ENCODE data around the gene SMCO2.

Gene SMCO2

DNA sequence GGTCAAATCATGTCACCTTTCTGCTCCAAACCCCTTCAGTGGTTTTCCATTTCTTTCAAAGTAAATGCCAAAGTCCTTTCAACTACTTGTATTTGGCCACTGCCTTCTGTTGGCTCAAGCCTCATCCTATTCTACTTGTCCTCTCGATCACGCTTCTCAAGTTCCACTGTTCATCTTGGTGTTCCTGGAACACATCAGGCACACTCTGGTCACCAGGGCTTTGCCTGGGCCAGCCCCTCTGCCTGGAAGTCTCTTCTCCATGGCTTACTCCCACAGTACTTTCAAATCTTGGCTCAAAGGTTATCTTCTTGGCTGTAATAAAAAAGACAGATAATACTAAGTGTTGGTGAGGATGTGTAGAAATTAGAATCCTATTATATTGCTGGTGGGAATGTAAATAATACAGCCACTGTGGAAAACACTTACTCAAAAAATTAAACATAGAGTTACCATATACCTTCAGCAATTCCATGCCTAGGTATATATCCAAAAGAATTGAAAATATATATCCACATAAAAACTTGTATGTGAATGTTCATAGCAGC, 60.2 kb downstream of the SMCO2 start:
- no peak for TF ChIP-seq ZFX (IDR thresholded peaks at IDR 0.05)
- TF ChIP-seq, protein P1, sequence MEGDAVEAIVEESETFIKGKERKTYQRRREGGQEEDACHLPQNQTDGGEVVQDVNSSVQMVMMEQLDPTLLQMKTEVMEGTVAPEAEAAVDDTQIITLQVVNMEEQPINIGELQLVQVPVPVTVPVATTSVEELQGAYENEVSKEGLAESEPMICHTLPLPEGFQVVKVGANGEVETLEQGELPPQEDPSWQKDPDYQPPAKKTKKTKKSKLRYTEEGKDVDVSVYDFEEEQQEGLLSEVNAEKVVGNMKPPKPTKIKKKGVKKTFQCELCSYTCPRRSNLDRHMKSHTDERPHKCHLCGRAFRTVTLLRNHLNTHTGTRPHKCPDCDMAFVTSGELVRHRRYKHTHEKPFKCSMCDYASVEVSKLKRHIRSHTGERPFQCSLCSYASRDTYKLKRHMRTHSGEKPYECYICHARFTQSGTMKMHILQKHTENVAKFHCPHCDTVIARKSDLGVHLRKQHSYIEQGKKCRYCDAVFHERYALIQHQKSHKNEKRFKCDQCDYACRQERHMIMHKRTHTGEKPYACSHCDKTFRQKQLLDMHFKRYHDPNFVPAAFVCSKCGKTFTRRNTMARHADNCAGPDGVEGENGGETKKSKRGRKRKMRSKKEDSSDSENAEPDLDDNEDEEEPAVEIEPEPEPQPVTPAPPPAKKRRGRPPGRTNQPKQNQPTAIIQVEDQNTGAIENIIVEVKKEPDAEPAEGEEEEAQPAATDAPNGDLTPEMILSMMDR (conservative IDR thresholded peaks at IDR 0.05): no peak
- no peak overlapping the region for H3K27ac ChIP-seq

DNA sequence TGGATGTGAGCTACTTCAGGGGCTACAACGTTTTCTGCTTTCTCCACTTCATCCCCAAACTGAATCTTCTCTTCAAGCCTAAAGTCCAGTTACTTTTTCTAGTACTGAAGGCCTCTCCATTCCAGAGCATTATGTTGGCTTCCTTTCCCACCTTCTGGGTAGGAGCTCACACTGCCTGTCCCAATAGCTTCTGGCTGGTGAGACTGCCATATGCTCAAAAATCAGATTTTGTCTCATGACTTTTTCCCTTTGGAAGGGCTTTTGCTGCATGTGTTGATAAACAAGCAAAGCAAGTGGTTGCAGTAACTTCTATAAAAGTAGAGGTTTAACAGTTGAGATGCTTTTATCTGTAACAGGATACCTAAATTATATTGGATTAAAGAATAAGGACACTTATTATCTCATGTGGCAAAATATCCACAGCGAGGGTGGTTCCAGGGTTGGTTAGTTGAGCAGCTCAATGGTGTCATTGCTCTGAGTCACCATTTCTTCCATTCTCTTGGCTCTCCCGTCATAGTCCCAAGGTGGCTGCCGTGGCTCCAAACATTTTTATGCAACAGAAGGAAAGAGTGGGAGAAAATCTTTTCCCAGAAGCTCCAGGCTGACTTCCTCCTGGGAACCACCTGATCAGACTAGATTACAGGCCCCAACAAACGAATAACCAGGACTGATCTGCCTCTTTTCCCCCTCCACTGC, 62.3 kb downstream of the SMCO2 start:
- TF ChIP-seq, protein P1 (conservative IDR thresholded peaks at IDR 0.05): no peak
- no peak for TF ChIP-seq ZFX (IDR thresholded peaks at IDR 0.05)
- no peak overlapping the region for H3K27ac ChIP-seq

DNA sequence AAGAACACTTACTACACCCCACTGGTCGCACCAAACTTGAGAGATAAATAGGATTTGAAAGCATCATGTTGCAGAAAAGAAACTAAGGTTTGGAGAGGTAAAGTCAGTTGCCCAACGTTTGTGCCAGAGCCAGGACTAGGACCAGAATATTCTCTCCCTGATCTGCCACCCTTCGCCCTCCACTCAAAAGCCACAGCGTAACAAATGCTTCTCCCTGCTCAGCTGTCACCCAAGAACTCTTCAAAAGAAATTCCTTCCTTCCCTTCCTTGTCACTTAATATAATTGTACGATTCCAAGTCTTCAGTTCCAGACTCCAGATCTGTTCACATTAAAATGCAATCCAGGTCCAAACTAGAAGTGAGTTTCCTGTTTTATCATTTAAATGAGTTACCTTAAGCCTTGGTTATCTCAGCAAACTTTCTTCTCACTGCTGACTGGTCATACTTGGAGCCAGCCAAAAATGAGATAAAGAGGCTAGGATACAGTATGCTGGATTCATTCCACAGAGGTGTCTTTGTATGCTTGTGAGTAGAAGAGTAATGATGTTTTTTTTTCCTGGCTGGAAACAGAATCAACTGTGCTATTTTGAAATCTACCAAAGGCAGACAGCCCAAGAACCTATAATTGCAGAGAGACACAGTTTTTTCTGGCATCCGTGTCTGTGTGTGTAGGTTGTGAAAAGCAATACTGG, 64.6 kb downstream of the SMCO2 start:
- TF ChIP-seq, protein P1 (conservative IDR thresholded peaks at IDR 0.05): no peak
- no peak for TF ChIP-seq ZFX (IDR thresholded peaks at IDR 0.05)
- H3K27ac ChIP-seq: no peak overlapping the region

DNA sequence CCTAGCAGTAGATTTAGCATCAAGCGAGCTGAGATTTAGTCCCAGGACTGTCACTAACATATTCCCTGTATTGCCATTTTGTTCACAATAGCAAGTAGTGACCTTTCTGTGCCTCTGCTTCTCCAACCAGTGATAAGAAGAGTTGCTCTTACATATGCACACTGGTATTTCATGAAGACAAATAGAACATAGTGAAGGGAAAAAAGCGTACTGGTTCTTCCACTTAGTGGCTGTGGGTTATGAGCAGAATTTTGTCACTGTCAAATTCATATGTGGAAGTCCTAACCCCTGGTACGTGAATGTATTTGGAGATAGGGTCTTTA, 65.1 kb downstream of the SMCO2 start:
- TF ChIP-seq, protein P1 (conservative IDR thresholded peaks at IDR 0.05): no peak
- no peak for TF ChIP-seq ZFX (IDR thresholded peaks at IDR 0.05)
- no peak overlapping the region for H3K27ac ChIP-seq

DNA sequence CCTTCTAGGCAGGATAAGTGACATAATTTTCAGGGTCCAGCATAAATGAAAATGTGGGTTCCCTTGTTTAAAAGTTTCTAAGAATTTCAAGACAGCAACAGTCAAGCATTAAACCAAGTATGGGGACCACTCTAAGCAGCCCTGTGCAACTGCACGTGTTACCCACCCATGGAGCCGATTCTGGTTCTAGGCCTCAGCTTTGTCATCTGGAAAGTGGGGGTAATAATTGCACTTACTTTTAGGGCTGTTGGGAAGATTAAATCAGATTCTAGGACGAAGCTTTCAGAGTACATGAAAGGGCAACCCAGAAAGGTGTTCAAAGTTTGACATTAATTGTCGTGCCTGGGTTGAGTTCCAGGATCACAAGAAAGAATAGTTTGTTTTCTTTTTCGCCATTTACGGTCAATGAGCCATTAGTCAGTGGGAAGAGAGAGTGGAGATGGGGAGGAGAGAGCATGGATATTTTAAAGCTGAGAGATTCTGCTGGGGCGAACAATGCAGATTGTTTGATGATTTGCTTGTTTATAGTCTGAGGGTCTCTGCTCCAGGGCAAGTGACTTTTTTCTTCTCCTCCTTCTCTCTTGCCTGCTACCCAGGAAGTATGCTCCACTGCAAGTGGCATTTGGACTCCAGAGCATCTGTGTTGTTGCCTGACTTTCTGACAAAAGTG, 66.8 kb downstream of the SMCO2 start:
- no peak overlapping the region for H3K27ac ChIP-seq
- TF ChIP-seq, protein P1 (conservative IDR thresholded peaks at IDR 0.05): no peak
- no peak for TF ChIP-seq ZFX (IDR thresholded peaks at IDR 0.05)

DNA sequence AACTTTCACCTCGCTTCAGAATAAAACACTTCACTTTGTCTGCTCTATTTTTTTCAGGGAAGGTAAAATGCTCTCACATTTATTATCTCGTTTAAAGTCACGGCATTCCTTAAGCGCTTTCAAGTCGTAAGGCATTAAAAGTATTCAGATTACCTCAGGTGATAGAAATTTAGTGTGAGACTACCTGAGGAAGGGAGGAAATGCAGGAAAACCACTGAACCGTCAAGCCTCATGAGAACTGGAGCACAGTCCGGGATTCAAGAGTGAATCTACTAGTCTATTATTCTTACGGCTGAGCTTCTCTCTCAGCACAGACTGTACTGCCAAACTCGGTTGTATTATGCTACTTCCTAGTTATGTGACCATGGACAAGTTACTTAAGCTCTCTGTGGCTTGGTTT, 69.1 kb downstream of the SMCO2 start:
- no peak for TF ChIP-seq ZFX (IDR thresholded peaks at IDR 0.05)
- TF ChIP-seq, protein P1 (conservative IDR thresholded peaks at IDR 0.05): no peak
- no peak overlapping the region for H3K27ac ChIP-seq

DNA sequence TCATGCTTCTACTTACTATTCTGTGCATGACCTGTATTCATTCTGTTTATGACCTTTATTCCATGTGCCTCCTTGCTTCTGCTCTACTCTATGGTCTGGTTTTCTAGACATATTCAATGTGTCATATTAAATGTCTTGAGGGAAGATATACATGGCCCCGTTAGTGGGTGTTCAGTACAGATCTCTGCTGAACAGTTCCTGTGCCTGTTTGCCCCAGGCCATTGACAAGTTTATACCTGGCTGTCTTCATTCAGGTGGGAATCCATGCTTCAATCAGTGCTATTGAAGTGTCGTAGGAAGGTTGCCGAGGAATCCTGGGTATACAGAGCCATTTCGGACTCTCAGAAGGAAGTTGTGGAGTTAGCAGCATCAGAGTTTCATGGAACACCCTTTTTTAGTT, 70.1 kb downstream of the SMCO2 start:
- no peak overlapping the region for H3K27ac ChIP-seq
- no peak for TF ChIP-seq ZFX (IDR thresholded peaks at IDR 0.05)
- TF ChIP-seq, protein P1 (conservative IDR thresholded peaks at IDR 0.05): no peak

Measured in C4-2B (cell line).